Natural killer cell (primary cell): Measurements from ENCODE around the gene CPA1. TPM values are rescaled to one million over a fixed set of nuclear protein-coding genes. Genes with fewer than 3 reads are reported as not detected.

ENCODE experiments used
- ATAC-seq, 3 donors: fragments of 150-1000 bp in 2 of 3; fragments of 200-7000 bp in 1 of 3; cut with Tn5 transposase; 1 replicate in 1 of 3; 2 replicates in 2 of 3; pipeline ENCODE4 v1.10.0; 2021; ENCODE audit warnings: mild to moderate bottlenecking in 2 of 3, moderate library complexity in 2 of 3
- DNase-seq, 2 donors: peaks; one replicate each; pipeline versions ENCODE4 v3.0.0 to v3.0.0-alpha.2; 2013 to 2021; ENCODE audit warnings: mixed read lengths in 1 of 2
- H3K27ac ChIP-seq: one replicate; pipeline ENCODE4 v1.5.1; 2013; ENCODE audit warnings: mild to moderate bottlenecking, low read length
- H3K27me3 ChIP-seq: one replicate; pipeline ENCODE4 v1.6.1; 2013; ENCODE audit warnings: low read length; ENCODE audit not compliant: control insufficient read depth, insufficient read depth
- H3K36me3 ChIP-seq: one replicate; pipeline ENCODE4 v1.6.1; 2013; ENCODE audit warnings: low read length; ENCODE audit not compliant: control insufficient read depth, insufficient read depth
- H3K4me1 ChIP-seq: one replicate; pipeline ENCODE4 v1.6.1; 2013; ENCODE audit warnings: low read length; ENCODE audit not compliant: control insufficient read depth, insufficient read depth
- H3K4me3 ChIP-seq: one replicate; pipeline ENCODE4 v1.5.1; 2013; ENCODE audit warnings: low read length
- H3K9me3 ChIP-seq: one replicate; pipeline ENCODE4 v1.6.1; 2013; ENCODE audit warnings: low read length; ENCODE audit not compliant: control insufficient read depth, insufficient read depth
- H3K27ac Mint-ChIP-seq, 2 donors: one replicate each; pipeline ENCODE4 v1.8.0; 2022; ENCODE audit warnings: mild to moderate bottlenecking in 2 of 2, mixed read lengths in 2 of 2, moderate library complexity in 1 of 2
- H3K27me3 Mint-ChIP-seq, 2 donors: one replicate each; pipeline ENCODE4 v1.8.0; 2022; ENCODE audit warnings: low read depth in 2 of 2, mixed read lengths in 2 of 2
- H3K36me3 Mint-ChIP-seq: one replicate; pipeline ENCODE4 v1.8.0; 2022; ENCODE audit warnings: mixed read lengths
- H3K4me1 Mint-ChIP-seq, 2 donors: one replicate each; pipeline ENCODE4 v1.8.0; 2022; ENCODE audit warnings: mixed read lengths in 2 of 2
- H3K4me3 Mint-ChIP-seq: one replicate; pipeline ENCODE4 v1.8.0; 2022; ENCODE audit warnings: mild to moderate bottlenecking, moderate library complexity, mixed read lengths
- H3K9me3 Mint-ChIP-seq, 2 donors: one replicate each; pipeline ENCODE4 v1.8.0; 2022; ENCODE audit warnings: mixed read lengths in 2 of 2
- WGBS: methylation state at CpG from one replicate; pipeline ENCODE4 v1.1.7; 2013; ENCODE audit warnings: missing lambda C conversion rate; ENCODE audit not compliant: insufficient coverage; 5-methylcytosine and 5-hydroxymethylcytosine counted together
- intact Hi-C: fragments of 100-400 bp; cut with micrococcal nuclease; formaldehyde crosslinking; loops from one replicate; pipeline ENCODE4 v1.14.2; 2022
- total RNA-seq, 4 donors: library from RNA; stranded (reverse); fragments of 120-200 nt in 1 of 4; gene quantifications; one replicate each; pipeline versions ENCODE4 v1.2.3 to v1.2.4, GENCODE V29; 2013 to 2022
- TF ChIP-seq, protein P1 (sequence below): fragments of 200-600 bp; IDR thresholded peaks from one replicate; pipeline ENCODE4 v1.8.0; 2022; ENCODE audit warnings: antibody characterized with exemption

The CPA1 gene
- total RNA-seq, 3 donors from 2014 or later (not counting 1 experiment from before 2014, with no cell fraction given), result not detected

DNA sequence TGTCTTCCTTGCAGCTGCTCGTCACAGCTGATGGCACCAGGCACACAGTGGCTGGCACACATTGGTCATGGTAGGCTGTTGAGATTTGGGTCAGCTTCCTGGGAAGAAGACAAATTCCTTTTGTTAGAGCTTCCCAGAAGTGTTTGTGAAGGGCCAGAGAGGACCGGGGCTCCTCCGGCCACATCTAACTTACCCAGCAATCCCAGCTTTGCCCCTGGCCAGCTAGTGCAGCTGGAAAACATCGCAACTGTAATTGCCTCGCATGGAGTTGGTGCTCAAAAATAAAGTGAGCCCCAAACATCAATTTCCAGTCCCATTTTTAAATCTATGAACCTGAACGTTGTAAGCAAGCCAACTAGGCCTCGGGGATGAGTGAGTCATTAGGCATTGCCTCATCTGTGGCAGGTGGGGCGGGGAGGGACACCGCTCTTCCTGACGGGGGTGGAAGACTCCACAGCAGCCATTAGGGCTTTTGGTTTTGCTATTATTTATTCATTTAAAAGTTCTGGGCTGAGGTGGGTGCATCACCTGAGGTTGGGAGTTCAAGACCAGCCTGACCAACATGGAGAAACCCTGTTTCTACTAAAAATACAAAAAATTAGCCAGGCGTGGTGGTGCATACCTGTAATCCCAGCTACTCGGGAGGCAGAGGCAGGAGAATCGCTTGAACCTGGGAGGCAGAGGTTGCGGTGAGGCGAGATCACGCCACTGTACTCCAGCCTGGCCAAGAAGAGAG is 23.2 kb upstream of the CPA1 start:
- Mint-ChIP-seq H3K9me3 (peaks cover 0 to 7% of the 10 kb centered on the region in 2 donors), H3K4me3 (no peak overlapping the region), H3K4me1 (no peaks in the 10 kb centered on the region), H3K27ac (no peak overlapping the region), H3K27me3 (peaks cover 0 to 4% of the 10 kb centered on the region in 2 donors), H3K36me3 (no peaks in the 10 kb centered on the region)
- TF ChIP-seq, protein P1, sequence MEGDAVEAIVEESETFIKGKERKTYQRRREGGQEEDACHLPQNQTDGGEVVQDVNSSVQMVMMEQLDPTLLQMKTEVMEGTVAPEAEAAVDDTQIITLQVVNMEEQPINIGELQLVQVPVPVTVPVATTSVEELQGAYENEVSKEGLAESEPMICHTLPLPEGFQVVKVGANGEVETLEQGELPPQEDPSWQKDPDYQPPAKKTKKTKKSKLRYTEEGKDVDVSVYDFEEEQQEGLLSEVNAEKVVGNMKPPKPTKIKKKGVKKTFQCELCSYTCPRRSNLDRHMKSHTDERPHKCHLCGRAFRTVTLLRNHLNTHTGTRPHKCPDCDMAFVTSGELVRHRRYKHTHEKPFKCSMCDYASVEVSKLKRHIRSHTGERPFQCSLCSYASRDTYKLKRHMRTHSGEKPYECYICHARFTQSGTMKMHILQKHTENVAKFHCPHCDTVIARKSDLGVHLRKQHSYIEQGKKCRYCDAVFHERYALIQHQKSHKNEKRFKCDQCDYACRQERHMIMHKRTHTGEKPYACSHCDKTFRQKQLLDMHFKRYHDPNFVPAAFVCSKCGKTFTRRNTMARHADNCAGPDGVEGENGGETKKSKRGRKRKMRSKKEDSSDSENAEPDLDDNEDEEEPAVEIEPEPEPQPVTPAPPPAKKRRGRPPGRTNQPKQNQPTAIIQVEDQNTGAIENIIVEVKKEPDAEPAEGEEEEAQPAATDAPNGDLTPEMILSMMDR, result no peak
- Histone ChIP-seq H3K36me3 (no peaks in the 10 kb centered on the region), H3K27ac (no peak overlapping the region), H3K4me1 (no peaks in the 10 kb centered on the region), H3K4me3 (no peak overlapping the region), H3K9me3 (peaks cover 7% of the 10 kb centered on the region), H3K27me3 (no peaks in the 10 kb centered on the region)
- no peak for ATAC-seq
- no peak for DNase-seq
- intact Hi-C loops, result loop anchor here (5.0 kb wide), 1 partner anchor 50 kb away; no protein-coding TSS in a partner anchor
- WGBS, result 83% methylated on average over 13 of the region's 16 CpGs

DNA sequence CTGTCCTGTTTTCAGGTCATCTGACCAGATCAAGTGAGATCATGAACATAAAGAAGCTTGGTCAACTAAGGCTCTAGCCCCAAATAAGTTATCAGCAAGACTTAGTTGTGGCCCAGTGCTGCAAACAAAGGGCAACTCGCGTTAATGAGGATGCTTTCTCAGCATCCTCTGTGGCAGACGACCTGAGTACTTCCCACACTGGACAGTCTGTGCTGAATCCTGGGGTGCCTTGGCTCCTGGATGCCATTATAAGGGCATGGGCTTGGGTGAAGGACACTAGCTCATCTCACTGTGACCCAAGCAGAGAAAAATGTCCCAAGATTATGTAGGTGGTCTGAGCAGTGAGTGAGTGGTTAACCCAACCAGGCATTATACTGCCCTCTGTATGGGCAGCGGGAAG is 21.8 kb upstream of the CPA1 start:
- intact Hi-C loops, result loop anchor here (5.0 kb wide), 1 partner anchor 49 kb away; no protein-coding TSS in a partner anchor
- DNase-seq, result no peak
- 90% methylated on average over 4 of the region's 4 CpGs for WGBS
- Mint-ChIP-seq H3K9me3 (peaks cover 0 to 7% of the 10 kb centered on the region in 2 donors), H3K4me3 (no peak overlapping the region), H3K36me3 (no peaks in the 10 kb centered on the region), H3K27ac (no peak overlapping the region), H3K4me1 (no peaks in the 10 kb centered on the region), H3K27me3 (no peaks in the 10 kb centered on the region)
- Histone ChIP-seq H3K9me3 (peaks cover 7% of the 10 kb centered on the region), H3K4me1 (no peaks in the 10 kb centered on the region), H3K36me3 (no peaks in the 10 kb centered on the region), H3K27me3 (no peaks in the 10 kb centered on the region), H3K4me3 (no peak overlapping the region), H3K27ac (no peak overlapping the region)
- TF ChIP-seq, protein P1, result no peak
- ATAC-seq, result no peak

DNA sequence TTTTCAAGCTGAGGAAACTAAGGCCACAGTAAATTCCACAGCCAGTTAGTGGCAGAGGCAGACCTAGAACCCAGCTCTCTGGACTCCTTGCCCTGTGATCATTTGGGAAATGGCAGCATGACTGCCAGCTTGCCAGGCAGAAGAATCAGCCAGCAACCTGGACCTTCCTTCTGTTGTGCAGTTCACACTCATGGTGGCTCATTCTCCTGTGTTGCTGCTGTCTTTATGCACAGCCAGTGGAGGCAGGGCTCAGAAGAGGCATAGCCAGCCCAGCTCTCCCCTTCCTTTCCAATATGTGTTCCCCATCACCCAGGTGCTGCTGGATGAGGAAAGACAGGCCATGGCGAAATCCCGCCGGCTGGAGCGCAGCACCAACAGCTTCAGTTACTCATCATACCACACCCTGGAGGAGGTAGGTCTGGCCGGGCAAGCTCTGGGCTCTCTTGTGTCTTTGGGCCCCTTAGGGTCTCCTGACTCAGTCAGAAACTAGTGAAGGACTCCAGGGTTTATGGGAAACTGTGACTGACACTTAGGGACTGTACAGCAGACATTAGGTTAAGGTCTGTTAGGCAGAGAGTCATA is 20.9 kb upstream of the CPA1 start:
- Histone ChIP-seq H3K27ac (no peak overlapping the region), H3K4me1 (no peaks in the 10 kb centered on the region), H3K9me3 (peaks cover 7% of the 10 kb centered on the region), H3K27me3 (no peaks in the 10 kb centered on the region), H3K4me3 (no peak overlapping the region), H3K36me3 (no peaks in the 10 kb centered on the region)
- H3K36me3 Mint-ChIP-seq, result no peaks in the 10 kb centered on the region
- TF ChIP-seq, protein P1, result no peak
- no peak overlapping the region for H3K4me3 Mint-ChIP-seq
- no peak for ATAC-seq
- peaks cover 0 to 7% of the 10 kb centered on the region in 2 donors for H3K9me3 Mint-ChIP-seq
- no peaks in the 10 kb centered on the region for H3K27me3 Mint-ChIP-seq
- H3K27ac Mint-ChIP-seq, result no peak overlapping the region
- DNase-seq, result no peak
- WGBS, result 91% methylated on average over 5 of the region's 5 CpGs
- H3K4me1 Mint-ChIP-seq, result no peaks in the 10 kb centered on the region
- intact Hi-C loops, result loop anchor here (5.0 kb wide), 1 partner anchor 48 kb away; no protein-coding TSS in a partner anchor
